GM18951 (cell line): ENCODE measurements around the gene TIMM44.
"Not testable (repeated sequence)": the region's sequence is repeated elsewhere in the genome, so short reads cannot be mapped to it uniquely, and the experiment has no call there.

Experiments used
- POLR2A ChIP-seq: IDR thresholded peaks from 4 replicates; pipeline ENCODE4 v1.6.1; 2011; ENCODE audit warnings: mild to moderate bottlenecking; ENCODE audit not compliant: insufficient read length, insufficient read depth; ENCODE audit errors: extremely low read depth
- in situ Hi-C: fragments of 300-500 bp; cut with MboI; formaldehyde crosslinking; loops from one replicate; pipeline ENCODE4 v1.12.0; 2022; ENCODE audit warnings: low sequenced_read_pairs, mixed read lengths, inconsistent platforms; ENCODE audit not compliant: unreplicated experiment

The TIMM44 gene

DNA sequence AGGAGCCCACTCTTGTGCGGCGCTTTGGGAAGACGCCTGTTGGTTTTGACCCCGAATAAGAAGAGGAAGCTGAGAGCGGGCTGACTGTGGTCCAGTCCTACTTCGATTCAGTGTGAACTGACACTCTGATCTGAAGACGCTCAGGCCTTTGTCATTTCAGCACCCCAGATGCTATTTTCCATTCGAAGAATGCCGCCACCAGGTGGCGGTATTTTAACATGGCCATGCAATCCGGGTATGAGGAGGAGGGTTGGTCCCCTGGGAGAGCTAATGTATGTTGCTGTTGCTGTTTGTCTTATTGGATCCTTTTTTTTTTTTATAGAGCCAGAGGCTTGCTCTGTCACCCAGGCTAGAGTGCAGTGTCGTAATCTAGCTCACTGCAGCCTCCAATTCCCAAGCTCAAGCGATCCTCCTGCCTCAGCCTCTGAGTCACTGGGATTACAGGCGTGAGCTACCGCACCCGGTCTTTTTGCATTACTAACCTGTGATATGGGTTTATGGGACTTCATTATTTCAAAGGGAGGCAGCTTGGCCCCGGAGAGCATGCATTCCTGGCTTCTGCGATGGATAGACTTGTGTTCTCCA lies 803 bp upstream of the TIMM44 start:
- in situ Hi-C loops: no loop called here
- no peak for TF ChIP-seq POLR2A

DNA sequence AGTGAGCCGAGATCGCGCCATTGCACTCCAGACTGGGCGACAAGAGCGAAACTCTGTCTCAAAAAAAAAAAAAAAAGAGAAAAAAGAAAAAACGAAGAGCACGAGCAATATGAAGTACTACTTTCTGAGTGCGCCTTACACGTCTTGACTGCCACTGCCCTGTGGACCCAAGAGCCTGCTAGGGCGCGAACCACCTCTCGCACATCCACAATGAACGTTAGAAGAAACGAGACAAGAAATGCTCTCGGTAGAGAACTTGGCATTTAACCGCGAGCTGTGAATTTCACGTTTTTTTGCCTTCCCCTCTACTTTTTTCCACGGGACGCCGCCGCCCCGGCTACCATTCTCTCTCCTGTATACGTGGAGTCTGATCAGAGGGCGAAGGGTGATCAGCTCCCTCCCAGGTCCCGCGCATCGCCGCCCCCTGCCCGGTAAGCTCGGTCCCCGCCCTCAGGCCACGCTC lies 454 bp downstream of the TIMM44 start:
- in situ Hi-C loops: no loop called here
- no peak for TF ChIP-seq POLR2A

DNA sequence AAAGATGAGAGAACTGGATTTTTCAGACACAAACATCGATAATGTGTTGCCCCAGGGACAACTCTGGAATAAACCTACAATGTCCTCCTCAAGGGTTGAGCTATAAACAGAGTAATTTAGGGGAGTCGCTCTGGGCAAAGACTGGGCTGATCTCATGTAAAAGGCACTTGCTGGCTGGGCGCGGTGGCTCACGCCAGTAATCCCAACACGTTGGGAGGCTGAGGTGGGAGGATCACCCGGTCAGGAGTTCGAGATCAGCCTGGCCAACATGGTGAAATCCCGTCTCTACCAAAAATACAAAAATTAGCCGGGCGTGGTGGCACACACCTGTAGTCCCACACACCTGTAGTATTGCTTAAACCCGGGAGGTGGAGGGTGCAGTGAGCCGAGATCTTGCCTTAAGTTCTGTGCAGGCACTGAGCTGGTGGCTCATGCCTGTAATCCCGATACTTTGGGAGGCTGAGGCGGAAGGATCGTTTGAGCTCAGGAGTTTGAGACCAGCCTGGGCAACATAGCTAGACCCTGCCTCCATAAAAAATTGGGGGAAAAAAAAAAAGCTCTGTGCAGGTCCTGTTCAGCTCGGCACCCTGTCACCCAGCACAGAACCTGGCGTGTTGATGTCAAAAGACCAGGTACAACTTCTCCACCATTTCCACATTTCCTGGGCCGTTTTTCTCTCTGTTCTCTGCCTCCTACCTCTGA lies 1.4 kb downstream of the TIMM44 start:
- no peak for TF ChIP-seq POLR2A
- in situ Hi-C loops: no loop called here

DNA sequence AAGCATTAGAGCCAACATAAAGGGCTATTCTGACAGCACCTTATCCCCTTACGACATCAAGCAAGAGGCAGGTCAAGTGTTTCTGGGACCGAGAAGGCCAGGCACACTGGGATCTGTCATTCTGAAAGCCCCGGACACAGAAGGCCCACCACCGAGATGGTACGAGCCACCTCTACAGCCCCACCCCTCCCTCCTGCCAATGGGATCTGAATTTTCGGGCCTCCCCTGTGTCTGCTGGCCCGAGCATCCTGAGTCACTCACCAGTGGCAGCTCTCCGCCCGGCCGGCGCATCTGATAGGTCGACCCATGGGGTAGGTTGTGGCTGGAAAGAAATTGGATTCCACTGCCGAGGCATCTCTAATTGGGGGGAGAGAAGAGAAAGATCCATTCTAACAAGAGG lies 2.6 kb downstream of the TIMM44 start:
- TF ChIP-seq POLR2A: no peak
- in situ Hi-C loops: no loop called here

DNA sequence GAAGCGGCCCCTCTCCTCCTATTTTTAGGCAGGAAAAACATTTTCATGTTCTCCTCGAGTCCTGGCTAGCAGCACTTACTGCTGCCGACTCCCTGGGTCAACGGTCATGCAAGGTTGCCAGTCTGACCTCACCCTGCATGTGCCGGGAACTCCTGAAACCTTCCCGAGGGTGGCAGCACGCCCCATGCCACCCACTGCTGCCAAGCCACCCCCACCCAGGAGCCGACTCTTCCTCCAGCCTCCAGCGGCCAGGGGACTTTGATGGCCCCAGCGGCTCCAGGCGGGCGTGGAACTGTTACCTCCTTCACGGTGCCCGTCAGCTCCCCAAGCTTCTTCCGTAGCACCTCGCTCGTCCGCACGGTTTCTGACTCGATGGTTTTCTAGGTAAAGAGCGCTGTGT lies 8.7 kb downstream of the TIMM44 start:
- TF ChIP-seq POLR2A: no peak
- in situ Hi-C loops: no loop called here

DNA sequence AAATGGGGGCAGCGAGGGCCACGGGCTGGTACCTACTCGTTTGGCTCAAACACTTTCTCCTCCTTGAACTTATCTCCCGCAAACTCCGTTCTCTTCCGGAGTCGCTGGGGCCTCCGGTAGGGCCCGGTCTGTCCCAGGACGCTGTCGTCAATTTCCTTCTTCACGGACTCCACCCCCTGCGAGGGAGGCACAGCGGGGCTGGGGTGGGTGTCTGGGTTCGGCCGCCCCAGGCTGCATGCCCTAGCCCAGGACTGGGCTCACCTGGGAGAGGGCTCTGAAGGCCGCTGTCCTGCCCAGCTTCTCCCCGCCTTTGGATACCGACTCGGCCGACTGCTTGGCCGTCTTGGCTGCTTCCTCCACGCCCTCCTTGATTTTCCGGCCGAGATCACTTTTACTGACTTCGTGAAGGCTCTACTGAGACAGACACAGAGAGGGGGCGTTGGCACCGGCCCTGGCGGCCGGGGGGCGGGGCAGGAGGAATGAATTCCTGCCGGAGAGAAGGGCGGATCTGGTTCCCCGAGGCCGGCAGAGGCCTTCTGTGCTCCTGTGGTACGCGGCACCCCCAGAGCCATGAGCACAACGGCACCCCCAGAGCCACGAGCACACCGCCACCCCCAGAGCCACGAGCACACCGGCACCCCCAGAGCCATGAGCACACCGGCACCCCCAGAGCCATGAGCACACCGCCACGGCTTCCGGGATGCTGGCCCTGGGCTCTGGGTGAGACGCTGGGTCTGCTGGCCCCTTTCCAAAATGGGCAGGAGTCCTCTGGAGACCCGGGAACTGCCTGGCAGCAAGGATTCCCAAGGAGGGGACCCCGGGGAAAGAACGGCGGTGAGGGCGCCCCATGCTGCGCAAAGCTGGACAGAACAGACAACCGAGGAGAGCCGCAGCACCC lies 9.4 kb downstream of the TIMM44 start:
- TF ChIP-seq POLR2A: no peak
- in situ Hi-C loops: no loop called here

DNA sequence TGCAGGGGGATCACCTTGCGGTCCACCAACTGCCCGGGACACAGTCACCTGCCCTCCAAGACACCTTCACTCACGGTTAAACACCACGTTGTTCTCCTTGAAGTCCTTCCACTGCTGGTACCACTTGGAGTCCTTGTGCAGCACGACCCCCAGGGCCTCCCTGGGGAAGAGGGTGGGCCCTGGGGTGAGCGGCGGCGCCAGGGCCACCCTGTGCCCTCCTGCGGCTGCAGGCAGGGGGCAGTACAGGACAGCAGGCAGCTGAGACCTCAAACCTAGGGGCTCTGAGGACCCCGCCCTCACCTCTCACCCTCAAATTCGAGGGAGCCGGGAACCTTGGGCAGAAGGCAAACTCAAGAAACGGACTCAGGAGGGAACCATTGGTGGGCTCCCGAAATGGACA lies 10.1 kb downstream of the TIMM44 start:
- TF ChIP-seq POLR2A: no peak
- in situ Hi-C loops: no loop called here

DNA sequence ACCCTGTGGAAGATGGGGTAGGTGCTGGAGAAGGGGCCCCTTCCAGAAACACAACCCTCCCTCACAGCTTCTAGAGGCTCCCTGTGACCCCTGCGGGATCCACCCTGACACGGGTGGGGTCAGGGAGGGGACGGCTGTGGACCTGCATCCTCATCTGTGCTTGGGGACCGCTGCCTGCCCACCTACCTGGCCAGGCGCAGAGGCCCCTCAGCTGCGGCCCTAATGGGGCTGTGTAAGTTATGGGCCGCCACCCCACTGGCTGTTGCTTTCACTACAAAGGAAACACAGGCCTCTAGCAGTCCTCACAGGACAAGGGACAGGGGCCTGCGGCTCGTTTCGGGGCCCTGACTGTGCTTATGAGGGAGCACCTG lies 10.6 kb downstream of the TIMM44 start:
- TF ChIP-seq POLR2A: no peak

DNA sequence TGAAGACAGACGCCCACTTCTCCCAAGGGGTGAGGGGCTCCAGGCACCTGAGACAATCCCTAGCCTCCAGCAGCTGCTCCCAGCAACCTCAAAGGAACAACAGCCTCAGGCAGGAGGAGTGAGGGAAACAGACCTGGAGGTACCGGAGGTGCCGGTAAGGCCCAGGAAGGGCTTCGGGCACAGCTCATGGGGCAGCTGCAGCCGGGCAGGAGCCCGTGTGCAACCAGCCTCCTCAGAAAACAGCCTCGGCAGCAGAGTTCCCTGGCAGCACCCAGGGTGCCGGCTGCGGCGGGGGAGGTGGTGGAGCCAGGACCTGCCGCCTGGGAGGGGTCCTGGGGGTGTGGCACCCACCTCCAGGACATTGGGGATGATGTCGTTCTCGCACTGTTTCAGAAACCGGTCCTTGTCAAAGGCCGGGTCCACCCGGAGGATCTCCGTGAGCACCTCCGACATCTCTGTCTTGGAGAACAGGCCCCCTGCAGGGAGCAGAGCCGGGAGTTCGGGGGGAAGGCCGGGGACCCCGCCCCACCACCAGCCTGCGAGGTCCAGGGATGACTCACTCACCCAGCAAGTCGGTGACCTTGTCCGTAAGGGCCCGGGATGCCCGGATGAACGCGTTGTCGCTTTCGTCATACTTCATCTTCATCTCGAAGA lies 11.1 kb downstream of the TIMM44 start:
- in situ Hi-C loops: no loop called here
- TF ChIP-seq POLR2A: no peak

More for the DNA sequence above, 10.6 kb downstream of the TIMM44 start:
- in situ Hi-C loops: no loop called here

DNA sequence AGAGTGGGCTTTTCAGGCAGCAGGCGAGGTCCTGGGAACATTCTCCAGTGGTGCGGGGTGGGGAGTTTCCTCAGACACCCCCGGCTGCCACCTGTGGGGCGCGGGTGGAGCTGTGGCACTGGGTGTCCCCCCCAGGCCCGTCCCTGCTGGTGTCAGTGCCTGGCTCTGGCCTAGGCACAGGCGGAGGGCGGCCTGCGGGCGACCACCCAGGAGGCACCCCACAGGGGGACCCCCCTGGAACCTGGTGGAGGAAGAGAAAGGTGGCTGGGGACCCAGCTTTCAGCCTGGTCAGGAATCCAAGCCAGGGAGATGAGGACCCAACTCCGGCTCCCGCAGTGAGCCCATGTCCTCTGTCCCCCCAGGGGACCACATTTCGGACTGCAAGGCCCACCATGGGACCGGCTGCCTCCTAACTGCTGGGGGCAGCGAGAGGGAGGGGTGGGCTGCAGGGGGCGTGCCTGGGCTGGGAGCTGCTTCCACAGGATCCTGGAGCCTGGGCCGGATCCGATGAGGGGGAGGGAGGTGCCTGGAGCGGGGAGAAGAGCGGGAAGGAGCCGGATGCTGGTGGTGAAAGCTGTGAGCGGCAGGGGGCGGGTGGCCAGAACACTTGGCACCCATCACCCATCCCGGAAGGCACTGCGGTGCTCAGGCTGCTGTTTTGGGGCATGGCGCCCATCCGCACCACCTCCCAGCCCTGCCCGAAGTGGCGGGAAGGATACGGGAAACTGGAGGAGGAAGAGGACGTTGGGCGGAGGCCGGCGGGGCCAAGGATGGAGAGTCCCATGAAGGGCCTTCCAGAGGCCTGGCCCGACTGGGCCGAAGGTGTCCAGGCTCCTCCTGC lies 12.0 kb downstream of the TIMM44 start:
- in situ Hi-C loops: no loop called here
- no peak for TF ChIP-seq POLR2A

DNA sequence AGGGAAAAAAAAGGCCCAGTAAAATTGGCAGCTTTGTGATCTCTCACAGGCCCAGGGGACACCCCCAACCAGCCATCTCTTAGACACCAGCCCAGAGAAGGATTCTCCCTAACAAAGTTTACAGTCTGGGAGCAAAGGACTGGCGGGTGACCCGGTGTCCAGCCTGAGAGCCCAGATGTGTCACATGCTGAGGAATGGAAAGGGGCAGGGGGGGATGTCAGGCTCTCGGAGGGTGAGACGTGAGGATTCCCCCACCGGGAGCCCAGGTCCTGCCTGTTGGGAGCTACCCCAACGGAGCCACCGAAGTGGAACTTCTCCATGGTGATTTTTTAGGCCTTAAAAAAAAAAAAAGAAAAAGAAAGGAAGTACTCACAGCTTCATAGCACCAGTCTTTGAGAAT lies 12.7 kb downstream of the TIMM44 start:
- no peak for TF ChIP-seq POLR2A
- in situ Hi-C loops: no loop called here

DNA sequence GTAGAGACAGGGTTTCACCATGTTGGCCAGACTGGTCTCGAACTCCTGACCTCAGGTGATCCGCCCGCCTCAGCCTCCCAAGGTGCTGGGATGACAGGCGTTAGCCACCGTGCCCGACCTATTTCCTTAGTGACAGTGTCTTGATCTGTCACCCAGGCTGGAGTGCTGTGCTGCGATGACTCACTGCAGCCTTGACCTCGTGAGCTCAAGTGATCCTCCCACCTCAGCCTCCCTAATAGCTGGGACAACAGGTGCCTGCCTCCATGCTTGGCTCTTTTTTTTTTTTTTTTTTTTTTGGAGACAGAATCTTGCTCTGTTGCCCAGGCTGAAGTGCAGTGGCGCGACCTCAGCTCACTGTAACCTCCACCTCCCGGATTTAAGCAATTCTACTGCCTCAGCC lies 13.4 kb downstream of the TIMM44 start:
- in situ Hi-C loops: not testable (repeated sequence)

DNA sequence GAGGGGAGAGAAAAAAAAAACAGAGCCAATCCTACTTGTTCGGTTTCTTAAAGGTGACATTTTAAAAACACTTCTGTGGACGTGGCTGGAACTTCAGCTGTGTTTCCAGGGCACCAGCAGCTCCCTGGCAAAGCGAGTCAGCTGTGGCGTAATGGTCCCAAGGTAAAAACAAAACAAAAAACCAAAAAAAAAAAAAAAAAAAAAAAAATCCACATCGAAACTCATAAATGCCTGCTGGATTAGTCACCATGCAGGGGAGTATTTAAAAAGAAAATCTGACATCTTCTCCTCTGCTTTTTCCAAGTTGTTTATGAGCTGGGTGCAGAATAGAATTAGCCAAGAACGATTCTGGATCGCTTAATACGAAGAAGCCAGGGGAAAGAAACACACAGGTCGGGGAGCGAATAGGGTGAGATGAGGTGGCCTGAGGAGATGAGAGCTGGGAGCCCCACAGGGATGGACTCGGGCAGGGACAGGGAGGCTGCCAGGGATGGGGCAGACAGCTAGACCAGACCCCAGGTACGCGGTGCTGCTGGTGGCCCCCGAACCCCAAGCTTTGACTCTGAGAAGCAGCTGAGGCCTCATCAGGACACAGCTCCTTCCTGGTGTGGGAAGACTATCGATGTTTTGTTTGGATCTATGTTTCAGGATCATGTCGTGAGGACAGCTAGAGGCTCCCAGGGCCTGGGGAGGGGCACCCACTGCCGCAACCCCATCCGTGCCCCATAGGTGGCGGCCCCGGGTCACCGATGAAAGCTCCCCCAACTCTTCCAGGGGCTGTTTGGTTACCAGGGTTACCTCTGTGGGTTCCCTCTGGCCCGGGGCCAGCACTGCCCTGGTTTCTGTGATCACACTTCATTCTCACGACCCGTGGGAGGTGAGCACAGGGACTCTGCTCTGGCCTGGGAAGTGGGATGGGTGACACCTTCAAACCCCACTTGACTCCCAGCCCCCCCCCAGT lies 14.4 kb downstream of the TIMM44 start:
- in situ Hi-C loops: no loop called here
- no peak for TF ChIP-seq POLR2A
